DMS 273 (cell line): ENCODE results near the gene ROBO1.
"Not testable (repeated sequence)": the region's sequence is repeated elsewhere in the genome, so short reads cannot be mapped to it uniquely, and the experiment has no call there.

ENCODE experiments used
- DNase-seq: peaks from one replicate; lab custom pipeline; 2025; ENCODE audit not compliant: unreplicated experiment; lab: John Stamatoyannopoulos, UW

The ROBO1 gene

GRCh38 chr3:79178471-79179180 lies 589.2 kb downstream of the ROBO1 start:
- peak; percentile 75 for DNase-seq

GRCh38 chr3:79175870-79176269 lies 591.9 kb downstream of the ROBO1 start:
- DNase-seq: peak; percentile 77

- not testable (repeated sequence) for DNase-seq
Measured at GRCh38 chr3:79173259-79173658, 594.5 kb downstream of the ROBO1 start.

GRCh38 chr3:79172241-79172640 lies 595.6 kb downstream of the ROBO1 start:
- no peak for DNase-seq

- DNase-seq: peak; percentile 6
Measured at GRCh38 chr3:79170021-79170420, 597.8 kb downstream of the ROBO1 start.

GRCh38 chr3:79167651-79168416 lies 600.0 kb downstream of the ROBO1 start:
- DNase-seq: peak; percentile 46

GRCh38 chr3:79162653-79163052 lies 605.1 kb downstream of the ROBO1 start:
- no peak for DNase-seq

GRCh38 chr3:79161941-79162340 lies 605.9 kb downstream of the ROBO1 start:
- DNase-seq: no peak

- no peak for DNase-seq
Measured at GRCh38 chr3:79160421-79160820, 607.4 kb downstream of the ROBO1 start.

- no peak for DNase-seq
Measured at GRCh38 chr3:79159736-79160135, 608.1 kb downstream of the ROBO1 start.

GRCh38 chr3:79157191-79157590 lies 610.6 kb downstream of the ROBO1 start:
- DNase-seq: no peak

GRCh38 chr3:79154865-79155264 lies 612.9 kb downstream of the ROBO1 start:
- peak; percentile 32 for DNase-seq

GRCh38 chr3:79148786-79149185 lies 619.0 kb downstream of the ROBO1 start:
- peak; percentile 39 for DNase-seq

- no peak for DNase-seq
Measured at GRCh38 chr3:79146024-79146423, 621.8 kb downstream of the ROBO1 start.

GRCh38 chr3:79140708-79141107 lies 627.1 kb downstream of the ROBO1 start:
- peak; percentile 44 for DNase-seq

- DNase-seq: peak; percentile 91
Measured at GRCh38 chr3:79139395-79140068, 628.3 kb downstream of the ROBO1 start.

- DNase-seq: no peak
Measured at GRCh38 chr3:79125313-79125984, 642.3 kb downstream of the ROBO1 start.

GRCh38 chr3:79115458-79115857 lies 652.3 kb downstream of the ROBO1 start:
- no peak for DNase-seq

GRCh38 chr3:79113876-79114275 lies 653.9 kb downstream of the ROBO1 start:
- DNase-seq: no peak

GRCh38 chr3:79111375-79112052 lies 656.3 kb downstream of the ROBO1 start:
- no peak for DNase-seq

GRCh38 chr3:79109754-79110153 lies 658.0 kb downstream of the ROBO1 start:
- DNase-seq: no peak
